ENCODE data around the gene HSPB7. TPM values are rescaled to one million over a fixed set of nuclear protein-coding genes. Genes with fewer than 3 reads are reported as not detected.
A peak's percentile ranks its signal among the peaks of the same experiment; 100 is the strongest.

Gene HSPB7
- total RNA-seq = 1 to 10 TPM; 1.9 to 7.0 (median 3.3) TPM

- peak within 1 kb of the TSS; percentile 8 for H3K4me3 ChIP-seq
- no peaks in the 10 kb centered on the region for H3K27me3 ChIP-seq
- TF ChIP-seq POLR2A (IDR thresholded peaks at IDR 0.05) = no peak
- TF ChIP-seq EP300 (IDR thresholded peaks at IDR 0.05) = peak; percentile 26
- peak within 1 kb of the TSS; percentile 74 for H3K27ac ChIP-seq
- H3K36me3 ChIP-seq = no peaks in the 10 kb centered on the region
- peaks cover 43% of the 10 kb centered on the region for H3K4me1 ChIP-seq
- WGBS = 26% methylated on average over 29 of the region's 37 CpGs
- DNase-seq (ENCODE audit: low spot score in 2 of 2) = peak in 1 of 2 donors; percentile 82
- H3K9me3 ChIP-seq = no peaks in the 10 kb centered on the region
Observed at GRCh38 chr1:16017461-16018303, at the start of gene HSPB7. Gene HSPB7, minus strand, starts transcription at chr1:16018043. Its CDS starts 80 bp downstream, at chr1:16017963.

- no peaks in the 10 kb centered on the region for H3K9me3 ChIP-seq
- H3K36me3 ChIP-seq = no peaks in the 10 kb centered on the region
- DNase-seq (ENCODE audit: low spot score in 2 of 2) = no peak
- H3K27ac ChIP-seq = no peak overlapping the region
- peaks cover 15% of the 10 kb centered on the region for H3K4me1 ChIP-seq
- no peak for TF ChIP-seq POLR2A (IDR thresholded peaks at IDR 0.05)
- TF ChIP-seq CTCF (IDR thresholded peaks at IDR 0.05) = no peak
- 66% methylated on average over 2 of the region's 6 CpGs for WGBS
- no peaks in the 10 kb centered on the region for H3K27me3 ChIP-seq
- no peak overlapping the region for H3K4me3 ChIP-seq
Observed at GRCh38 chr1:16067127-16067768, 49.4 kb upstream of the HSPB7 start.

- 85% methylated on average over 4 of the region's 4 CpGs for WGBS
- Histone ChIP-seq H3K9me3 (no peaks in the 10 kb centered on the region), H3K27ac (no peak overlapping the region), H3K36me3 (no peaks in the 10 kb centered on the region), H3K4me3 (no peak overlapping the region), H3K27me3 (no peaks in the 10 kb centered on the region), H3K4me1 (peaks cover 15% of the 10 kb centered on the region)
- DNase-seq (ENCODE audit: low spot score in 2 of 2) = no peak
- TF ChIP-seq CTCF (IDR thresholded peaks at IDR 0.05) (no peak), POLR2A (IDR thresholded peaks at IDR 0.05) (no peak), EP300 (IDR thresholded peaks at IDR 0.05) (no peak), POLR2AphosphoS5 (IDR thresholded peaks at IDR 0.05) (no peak)
Observed at GRCh38 chr1:16066245-16066644, 48.4 kb upstream of the HSPB7 start.

DNA sequence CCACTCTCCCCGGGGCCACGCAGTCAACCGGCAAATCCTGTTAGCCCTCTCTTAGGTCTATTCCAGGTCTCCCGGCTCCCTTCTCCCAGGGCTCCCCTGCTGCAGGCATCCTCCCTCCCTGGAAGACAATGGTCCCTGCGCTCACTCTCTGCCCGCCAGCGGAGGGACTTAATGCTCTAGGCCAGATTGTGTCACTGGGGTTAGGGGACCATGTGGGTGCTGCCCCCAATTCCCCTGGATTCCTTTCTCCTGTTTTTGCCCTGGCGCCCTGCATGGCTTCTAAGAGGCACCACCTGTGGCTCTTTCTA, 47.4 kb upstream of the HSPB7 start:
- WGBS = 74% methylated on average over 8 of the region's 8 CpGs
- no peaks in the 10 kb centered on the region for H3K9me3 ChIP-seq
- DNase-seq (ENCODE audit: low spot score in 2 of 2) = no peak
- peaks cover 15% of the 10 kb centered on the region for H3K4me1 ChIP-seq
- no peak overlapping the region for H3K27ac ChIP-seq
- no peak overlapping the region for H3K4me3 ChIP-seq
- H3K27me3 ChIP-seq = no peaks in the 10 kb centered on the region
- TF ChIP-seq POLR2A (IDR thresholded peaks at IDR 0.05) (no peak), CTCF (IDR thresholded peaks at IDR 0.05) (no peak), EP300 (IDR thresholded peaks at IDR 0.05) (no peak), POLR2AphosphoS5 (IDR thresholded peaks at IDR 0.05) (no peak)
- H3K36me3 ChIP-seq = no peaks in the 10 kb centered on the region

- no peak for DNase-seq (ENCODE audit: low spot score in 2 of 2)
- Histone ChIP-seq H3K9me3 (no peaks in the 10 kb centered on the region), H3K4me1 (peaks cover 15% of the 10 kb centered on the region), H3K4me3 (no peak overlapping the region), H3K27ac (peak overlapping the region; percentile 38), H3K36me3 (no peaks in the 10 kb centered on the region), H3K27me3 (no peaks in the 10 kb centered on the region)
- TF ChIP-seq POLR2A (IDR thresholded peaks at IDR 0.05) = no peak
- TF ChIP-seq CTCF (IDR thresholded peaks at IDR 0.05) = no peak
- TF ChIP-seq EP300 (IDR thresholded peaks at IDR 0.05) = no peak
- TF ChIP-seq POLR2AphosphoS5 (IDR thresholded peaks at IDR 0.05) = no peak
- 47% methylated on average over 13 of the region's 13 CpGs for WGBS
Observed at GRCh38 chr1:16064536-16065268, 46.9 kb upstream of the HSPB7 start.
